ENCODE results near the gene HS6ST2. TPM values are rescaled to one million over a fixed set of nuclear protein-coding genes. Genes with fewer than 3 reads are reported as not detected.

Gene HS6ST2
- total RNA-seq, 1 donor: not detected

DNA sequence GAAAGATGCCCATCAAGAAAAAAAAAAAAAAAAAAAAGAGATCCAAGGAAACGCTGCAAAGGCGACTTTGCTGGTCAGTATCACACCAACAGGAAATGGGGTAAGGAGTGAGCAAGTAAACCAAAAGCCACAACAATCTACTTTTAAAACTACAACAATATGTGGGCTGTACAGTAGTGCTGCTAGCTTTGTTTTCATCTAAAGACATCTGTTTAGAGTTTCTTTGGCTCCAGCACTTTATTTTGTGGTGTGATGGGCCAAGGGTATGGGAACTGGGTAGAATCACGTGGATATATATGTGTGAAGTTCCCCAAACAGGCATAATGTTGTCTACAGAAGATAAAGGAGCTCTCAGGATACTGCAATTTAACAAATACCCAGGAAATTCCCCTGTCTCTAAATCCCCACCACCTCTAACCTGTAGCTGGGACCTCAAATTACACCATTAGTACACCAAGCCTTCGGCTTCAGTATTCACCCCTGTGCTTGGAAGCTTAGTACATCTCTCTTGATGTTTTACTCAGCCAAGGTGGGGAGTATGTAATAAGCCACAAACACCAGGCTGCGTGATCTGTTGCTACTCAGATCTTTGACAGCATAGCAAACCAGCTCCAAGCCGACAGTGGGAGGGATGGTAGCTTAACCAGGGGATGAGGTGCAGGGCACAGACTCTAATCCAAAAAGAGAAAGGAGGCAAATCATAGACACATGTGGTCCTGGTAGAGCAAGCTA, 207.9 kb downstream of the HS6ST2 start:
- Histone ChIP-seq H3K4me2 (ENCODE audit: insufficient read depth, low read length) (no peak overlapping the region), H3K9me3 (ENCODE audit: low read depth, low read length) (no peaks in the 10 kb centered on the region), H3K79me2 (ENCODE audit: insufficient read depth, low read length) (no peaks in the 10 kb centered on the region), H3K27me3 (ENCODE audit: insufficient read depth, low read length) (peaks cover 2% of the 10 kb centered on the region), H3K4me3 (ENCODE audit: insufficient read depth, low read length) (no peak overlapping the region), H2AFZ (ENCODE audit: low read length) (no peak overlapping the region), H4K20me1 (ENCODE audit: insufficient read depth, low read length) (no peaks in the 10 kb centered on the region), H3K4me1 (ENCODE audit: insufficient read depth, low read length) (no peaks in the 10 kb centered on the region), H3K27ac (ENCODE audit: low read depth, low read length) (no peak overlapping the region), H3K36me3 (ENCODE audit: insufficient read depth, low read length) (no peaks in the 10 kb centered on the region)
- DNase-seq (ENCODE audit: insufficient read length, low spot score, missing footprints): no peak
- TF ChIP-seq, protein P1, sequence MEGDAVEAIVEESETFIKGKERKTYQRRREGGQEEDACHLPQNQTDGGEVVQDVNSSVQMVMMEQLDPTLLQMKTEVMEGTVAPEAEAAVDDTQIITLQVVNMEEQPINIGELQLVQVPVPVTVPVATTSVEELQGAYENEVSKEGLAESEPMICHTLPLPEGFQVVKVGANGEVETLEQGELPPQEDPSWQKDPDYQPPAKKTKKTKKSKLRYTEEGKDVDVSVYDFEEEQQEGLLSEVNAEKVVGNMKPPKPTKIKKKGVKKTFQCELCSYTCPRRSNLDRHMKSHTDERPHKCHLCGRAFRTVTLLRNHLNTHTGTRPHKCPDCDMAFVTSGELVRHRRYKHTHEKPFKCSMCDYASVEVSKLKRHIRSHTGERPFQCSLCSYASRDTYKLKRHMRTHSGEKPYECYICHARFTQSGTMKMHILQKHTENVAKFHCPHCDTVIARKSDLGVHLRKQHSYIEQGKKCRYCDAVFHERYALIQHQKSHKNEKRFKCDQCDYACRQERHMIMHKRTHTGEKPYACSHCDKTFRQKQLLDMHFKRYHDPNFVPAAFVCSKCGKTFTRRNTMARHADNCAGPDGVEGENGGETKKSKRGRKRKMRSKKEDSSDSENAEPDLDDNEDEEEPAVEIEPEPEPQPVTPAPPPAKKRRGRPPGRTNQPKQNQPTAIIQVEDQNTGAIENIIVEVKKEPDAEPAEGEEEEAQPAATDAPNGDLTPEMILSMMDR (IDR thresholded peaks at IDR 0.05; ENCODE audit: extremely low read depth, low read depth, low read length): no peak

GRCh38 chrX:132749406-132749805, 209.0 kb downstream of the HS6ST2 start:
- H3K36me3 ChIP-seq (ENCODE audit: insufficient read depth, low read length): no peaks in the 10 kb centered on the region
- no peak overlapping the region for H3K4me3 ChIP-seq (ENCODE audit: insufficient read depth, low read length)
- no peaks in the 10 kb centered on the region for H3K79me2 ChIP-seq (ENCODE audit: insufficient read depth, low read length)
- H3K4me2 ChIP-seq (ENCODE audit: insufficient read depth, low read length): no peak overlapping the region
- no peaks in the 10 kb centered on the region for H3K4me1 ChIP-seq (ENCODE audit: insufficient read depth, low read length)
- no peak overlapping the region for H2AFZ ChIP-seq (ENCODE audit: low read length)
- TF ChIP-seq, protein P1 (IDR thresholded peaks at IDR 0.05; ENCODE audit: extremely low read depth, low read depth, low read length): no peak
- no peak overlapping the region for H3K27ac ChIP-seq (ENCODE audit: low read depth, low read length)
- no peaks in the 10 kb centered on the region for H4K20me1 ChIP-seq (ENCODE audit: insufficient read depth, low read length)
- DNase-seq (ENCODE audit: insufficient read length, low spot score, missing footprints): no peak
- H3K9me3 ChIP-seq (ENCODE audit: low read depth, low read length): no peaks in the 10 kb centered on the region
- peaks cover 2% of the 10 kb centered on the region for H3K27me3 ChIP-seq (ENCODE audit: insufficient read depth, low read length)

GRCh38 chrX:132748909-132749308, 209.5 kb downstream of the HS6ST2 start:
- no peaks in the 10 kb centered on the region for H3K36me3 ChIP-seq (ENCODE audit: insufficient read depth, low read length)
- H3K79me2 ChIP-seq (ENCODE audit: insufficient read depth, low read length): no peaks in the 10 kb centered on the region
- peaks cover 2% of the 10 kb centered on the region for H3K27me3 ChIP-seq (ENCODE audit: insufficient read depth, low read length)
- no peaks in the 10 kb centered on the region for H3K9me3 ChIP-seq (ENCODE audit: low read depth, low read length)
- H2AFZ ChIP-seq (ENCODE audit: low read length): no peak overlapping the region
- TF ChIP-seq, protein P1 (IDR thresholded peaks at IDR 0.05; ENCODE audit: extremely low read depth, low read depth, low read length): no peak
- no peak overlapping the region for H3K4me3 ChIP-seq (ENCODE audit: insufficient read depth, low read length)
- H3K27ac ChIP-seq (ENCODE audit: low read depth, low read length): no peak overlapping the region
- H3K4me1 ChIP-seq (ENCODE audit: insufficient read depth, low read length): no peaks in the 10 kb centered on the region
- H4K20me1 ChIP-seq (ENCODE audit: insufficient read depth, low read length): no peaks in the 10 kb centered on the region
- DNase-seq (ENCODE audit: insufficient read length, low spot score, missing footprints): no peak
- no peak overlapping the region for H3K4me2 ChIP-seq (ENCODE audit: insufficient read depth, low read length)

- Histone ChIP-seq H2AFZ (ENCODE audit: low read length) (no peak overlapping the region), H3K27me3 (ENCODE audit: insufficient read depth, low read length) (peaks cover 2% of the 10 kb centered on the region), H3K4me3 (ENCODE audit: insufficient read depth, low read length) (no peak overlapping the region), H3K27ac (ENCODE audit: low read depth, low read length) (no peak overlapping the region), H3K4me2 (ENCODE audit: insufficient read depth, low read length) (no peak overlapping the region), H4K20me1 (ENCODE audit: insufficient read depth, low read length) (no peaks in the 10 kb centered on the region), H3K4me1 (ENCODE audit: insufficient read depth, low read length) (no peaks in the 10 kb centered on the region), H3K9me3 (ENCODE audit: low read depth, low read length) (no peaks in the 10 kb centered on the region), H3K79me2 (ENCODE audit: insufficient read depth, low read length) (no peaks in the 10 kb centered on the region), H3K36me3 (ENCODE audit: insufficient read depth, low read length) (no peaks in the 10 kb centered on the region)
- TF ChIP-seq, protein P1 (IDR thresholded peaks at IDR 0.05; ENCODE audit: extremely low read depth, low read depth, low read length): no peak
- no peak for DNase-seq (ENCODE audit: insufficient read length, low spot score, missing footprints)
These were observed 210.2 kb downstream of the HS6ST2 start for GRCh38 chrX:132748268-132748667.
